LNCaP clone FGC (cell line): Measurements from ENCODE around the gene CDKN2B-AS1.

ENCODE experiments used
- DNase-seq: peaks from one replicate; pipeline ENCODE4 v3.0.0-alpha.2; 2011; ENCODE audit warnings: low read depth
- H3K4me3 ChIP-seq: 2 replicates; pipeline ENCODE4 v1.5.1; 2011; ENCODE audit warnings: mild to moderate bottlenecking, low read depth, low read length, control low read depth
- TF ChIP-seq, protein P1 (sequence below): IDR thresholded peaks from 2 replicates; pipeline ENCODE4 v1.5.1; 2012; ENCODE audit warnings: mild to moderate bottlenecking; ENCODE audit not compliant: control insufficient read depth, insufficient read depth; ENCODE audit errors: extremely low read depth

The CDKN2B-AS1 gene

DNA sequence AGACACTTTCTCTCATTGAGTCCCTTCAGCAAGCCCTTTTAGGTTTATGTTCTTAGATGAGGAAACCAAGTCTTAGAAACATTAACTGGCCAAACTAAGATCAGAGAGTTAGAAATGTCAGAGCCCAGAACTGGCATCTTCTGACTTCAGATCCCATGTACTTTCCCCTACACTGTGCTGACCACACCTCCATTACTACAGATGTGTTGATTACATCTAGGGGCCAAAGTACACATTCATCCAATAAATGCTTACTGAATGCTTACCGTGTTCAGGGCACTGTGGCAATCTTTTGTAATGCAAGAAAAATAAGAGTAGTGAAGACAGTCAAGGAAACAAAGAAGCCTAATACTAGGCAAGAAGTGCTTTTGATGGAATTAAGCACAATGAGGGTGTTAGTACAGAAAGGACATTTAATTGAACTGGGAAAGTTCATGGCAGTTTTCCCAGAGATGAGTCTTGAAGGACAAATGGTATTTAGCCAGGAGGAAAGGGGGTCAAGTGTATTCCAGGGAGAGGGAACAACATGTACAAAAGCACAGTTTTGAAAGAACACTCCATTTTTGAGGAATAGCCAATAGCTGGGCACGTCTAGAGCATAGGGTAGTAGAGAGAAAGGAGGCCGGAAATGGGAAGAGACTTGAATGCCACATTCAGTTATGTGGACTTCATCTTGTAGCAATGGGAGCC is 104.2 kb downstream of the CDKN2B-AS1 start:
- TF ChIP-seq, protein P1, sequence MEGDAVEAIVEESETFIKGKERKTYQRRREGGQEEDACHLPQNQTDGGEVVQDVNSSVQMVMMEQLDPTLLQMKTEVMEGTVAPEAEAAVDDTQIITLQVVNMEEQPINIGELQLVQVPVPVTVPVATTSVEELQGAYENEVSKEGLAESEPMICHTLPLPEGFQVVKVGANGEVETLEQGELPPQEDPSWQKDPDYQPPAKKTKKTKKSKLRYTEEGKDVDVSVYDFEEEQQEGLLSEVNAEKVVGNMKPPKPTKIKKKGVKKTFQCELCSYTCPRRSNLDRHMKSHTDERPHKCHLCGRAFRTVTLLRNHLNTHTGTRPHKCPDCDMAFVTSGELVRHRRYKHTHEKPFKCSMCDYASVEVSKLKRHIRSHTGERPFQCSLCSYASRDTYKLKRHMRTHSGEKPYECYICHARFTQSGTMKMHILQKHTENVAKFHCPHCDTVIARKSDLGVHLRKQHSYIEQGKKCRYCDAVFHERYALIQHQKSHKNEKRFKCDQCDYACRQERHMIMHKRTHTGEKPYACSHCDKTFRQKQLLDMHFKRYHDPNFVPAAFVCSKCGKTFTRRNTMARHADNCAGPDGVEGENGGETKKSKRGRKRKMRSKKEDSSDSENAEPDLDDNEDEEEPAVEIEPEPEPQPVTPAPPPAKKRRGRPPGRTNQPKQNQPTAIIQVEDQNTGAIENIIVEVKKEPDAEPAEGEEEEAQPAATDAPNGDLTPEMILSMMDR, result no peak
- no peak overlapping the region for H3K4me3 ChIP-seq
- no peak for DNase-seq

GRCh38 chr9:22100626-22101025 is 106.0 kb downstream of the CDKN2B-AS1 start:
- DNase-seq, result no peak
- TF ChIP-seq, protein P1, result no peak
- H3K4me3 ChIP-seq, result no peak overlapping the region

GRCh38 chr9:22102146-22103053 is 107.8 kb downstream of the CDKN2B-AS1 start:
- DNase-seq, result no peak
- TF ChIP-seq, protein P1, result no peak

GRCh38 chr9:22103685-22104575 is 109.3 kb downstream of the CDKN2B-AS1 start:
- DNase-seq, result peak; percentile 95
- H3K4me3 ChIP-seq, result no peak overlapping the region
- TF ChIP-seq, protein P1, result no peak

More at GRCh38 chr9:22102146-22103053, 107.8 kb downstream of the CDKN2B-AS1 start:
- H3K4me3 ChIP-seq, result no peak overlapping the region

DNA sequence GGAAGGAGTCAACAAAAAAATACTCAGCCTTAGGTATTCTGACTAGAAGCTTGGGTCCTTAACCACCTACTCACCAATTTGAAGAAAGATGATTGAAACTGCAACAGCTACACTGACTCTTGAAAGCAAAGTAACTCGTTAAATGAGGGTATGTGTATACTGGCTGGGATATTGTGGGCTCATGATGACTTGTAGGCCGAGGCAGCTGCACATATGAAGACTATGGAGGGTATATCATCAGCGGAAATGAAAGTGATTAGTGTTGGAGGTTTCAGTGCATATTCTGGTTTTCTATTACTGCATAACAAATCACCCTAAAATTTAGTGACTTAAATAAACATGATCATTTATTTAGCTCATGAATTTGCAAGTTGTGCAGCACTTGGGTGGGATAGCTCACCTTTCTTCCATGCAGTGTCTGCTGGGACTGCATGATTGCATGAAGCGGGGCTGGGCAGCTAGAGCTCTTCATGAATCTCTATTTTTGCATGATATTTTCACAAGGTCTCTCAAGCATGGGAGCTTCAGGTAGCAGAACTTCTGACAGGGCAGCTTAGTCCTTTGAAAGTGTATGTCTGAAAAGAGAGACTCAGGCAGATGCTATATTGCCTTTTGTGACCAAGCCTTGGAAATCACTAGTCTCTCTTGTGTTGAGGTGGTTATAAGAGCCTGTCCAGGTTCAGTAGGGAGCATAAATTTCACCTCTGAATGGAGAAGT is 110.6 kb downstream of the CDKN2B-AS1 start:
- H3K4me3 ChIP-seq, result no peak overlapping the region
- TF ChIP-seq, protein P1, result no peak
- no peak for DNase-seq
